ENCODE data around the gene ADAMTS6. TPM values are rescaled to one million over a fixed set of nuclear protein-coding genes. Genes with fewer than 3 reads are reported as not detected.

The ADAMTS6 gene
- total RNA-seq, 1 donor from 2014 or later, result 2.6 TPM

DNA sequence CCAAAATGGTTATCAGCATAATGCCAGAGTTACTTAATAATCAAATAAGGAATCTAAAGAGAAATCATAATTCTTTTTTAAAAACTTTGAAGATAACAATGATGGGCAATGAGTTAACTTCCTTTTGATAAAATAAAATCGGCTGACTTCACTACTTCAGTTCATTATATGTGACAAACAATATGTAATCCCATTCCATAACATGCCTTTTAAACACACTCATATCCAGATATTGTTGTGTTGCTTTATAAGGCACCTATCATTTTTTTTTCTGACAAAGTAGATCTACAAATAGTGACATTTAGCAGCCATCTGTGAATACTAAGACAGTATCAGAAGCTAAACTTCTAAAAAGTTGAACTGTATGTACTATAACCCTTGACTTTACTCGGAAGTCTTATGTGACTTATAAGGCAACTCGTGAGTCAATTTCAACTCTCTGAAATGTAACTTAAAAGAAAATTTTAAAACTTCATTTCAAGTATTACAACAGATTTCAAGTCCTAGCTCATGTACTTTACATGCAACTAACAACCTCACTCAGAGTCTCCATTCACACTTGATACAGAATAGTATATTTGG, 7.5 kb downstream of the ADAMTS6 start:
- H3K27ac ChIP-seq (ENCODE audit: low read depth, low read length), result no peak overlapping the region
- no peak overlapping the region for H3K4me3 ChIP-seq (ENCODE audit: low read length in 3 of 3)
- no peaks in the 10 kb centered on the region for H3K4me1 ChIP-seq (ENCODE audit: control insufficient read depth in 3 of 3, insufficient read depth in 3 of 3, low read length in 3 of 3)
- no peaks in the 10 kb centered on the region for H3K9me3 ChIP-seq (ENCODE audit: control insufficient read depth in 3 of 3, low read length in 3 of 3)
- H3K36me3 ChIP-seq (ENCODE audit: control insufficient read depth in 3 of 3, insufficient read depth in 3 of 3, low read length in 3 of 3), result no peaks in the 10 kb centered on the region
- H3K9ac ChIP-seq (ENCODE audit: low read depth in 1 of 3, low read length in 3 of 3), result no peak overlapping the region
- no peaks in the 10 kb centered on the region for H3K27me3 ChIP-seq (ENCODE audit: control insufficient read depth in 3 of 3, insufficient read depth in 3 of 3, low read length in 3 of 3)

GRCh38 chr5:65468633-65469032, 13.1 kb downstream of the ADAMTS6 start:
- H3K27me3 ChIP-seq (ENCODE audit: control insufficient read depth in 3 of 3, insufficient read depth in 3 of 3, low read length in 3 of 3), result no peaks in the 10 kb centered on the region
- H3K4me1 ChIP-seq (ENCODE audit: control insufficient read depth in 3 of 3, insufficient read depth in 3 of 3, low read length in 3 of 3), result no peaks in the 10 kb centered on the region
- no peak overlapping the region for H3K4me3 ChIP-seq (ENCODE audit: low read length in 3 of 3)
- H3K9me3 ChIP-seq (ENCODE audit: control insufficient read depth in 3 of 3, low read length in 3 of 3), result no peaks in the 10 kb centered on the region
- H3K27ac ChIP-seq (ENCODE audit: low read depth, low read length), result no peak overlapping the region
- no peak overlapping the region for H3K9ac ChIP-seq (ENCODE audit: low read depth in 1 of 3, low read length in 3 of 3)
- no peaks in the 10 kb centered on the region for H3K36me3 ChIP-seq (ENCODE audit: control insufficient read depth in 3 of 3, insufficient read depth in 3 of 3, low read length in 3 of 3)

DNA sequence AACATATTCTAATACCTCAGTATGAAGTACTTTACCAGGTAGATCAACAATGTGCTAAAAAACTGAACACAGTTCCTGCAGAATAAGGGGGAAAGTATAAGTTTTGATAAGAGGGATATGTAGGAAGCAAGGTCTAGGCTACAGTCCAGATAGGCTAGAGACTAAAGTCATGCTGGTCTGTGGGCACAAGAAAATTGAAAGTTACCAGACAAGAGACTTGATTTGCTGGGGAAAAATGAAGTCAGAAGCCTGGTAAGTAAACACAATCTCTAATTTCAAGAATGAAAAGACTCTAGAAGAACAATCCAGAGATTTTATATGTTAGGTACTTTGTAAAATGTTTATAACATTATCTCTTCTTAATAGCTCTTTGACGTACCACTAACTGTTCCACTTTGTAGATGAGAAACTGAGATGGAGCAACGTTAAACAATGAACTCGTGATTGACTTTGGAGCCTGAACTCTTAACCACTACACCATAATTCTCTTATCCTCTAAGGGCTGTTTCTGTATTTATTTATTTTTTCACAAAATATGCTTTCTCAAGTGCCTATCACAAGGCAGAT, 19.5 kb downstream of the ADAMTS6 start:
- H3K36me3 ChIP-seq (ENCODE audit: control insufficient read depth in 3 of 3, insufficient read depth in 3 of 3, low read length in 3 of 3), result no peaks in the 10 kb centered on the region
- no peak overlapping the region for H3K27ac ChIP-seq (ENCODE audit: low read depth, low read length)
- H3K9ac ChIP-seq (ENCODE audit: low read depth in 1 of 3, low read length in 3 of 3), result no peak overlapping the region
- H3K4me1 ChIP-seq (ENCODE audit: control insufficient read depth in 3 of 3, insufficient read depth in 3 of 3, low read length in 3 of 3), result no peaks in the 10 kb centered on the region
- no peaks in the 10 kb centered on the region for H3K9me3 ChIP-seq (ENCODE audit: control insufficient read depth in 3 of 3, low read length in 3 of 3)
- no peak overlapping the region for H3K4me3 ChIP-seq (ENCODE audit: low read length in 3 of 3)
- no peaks in the 10 kb centered on the region for H3K27me3 ChIP-seq (ENCODE audit: control insufficient read depth in 3 of 3, insufficient read depth in 3 of 3, low read length in 3 of 3)

GRCh38 chr5:65461490-65461889, 20.2 kb downstream of the ADAMTS6 start:
- no peak overlapping the region for H3K9ac ChIP-seq (ENCODE audit: low read depth in 1 of 3, low read length in 3 of 3)
- H3K4me3 ChIP-seq (ENCODE audit: low read length in 3 of 3), result no peak overlapping the region
- H3K36me3 ChIP-seq (ENCODE audit: control insufficient read depth in 3 of 3, insufficient read depth in 3 of 3, low read length in 3 of 3), result no peaks in the 10 kb centered on the region
- H3K9me3 ChIP-seq (ENCODE audit: control insufficient read depth in 3 of 3, low read length in 3 of 3), result no peaks in the 10 kb centered on the region
- H3K27ac ChIP-seq (ENCODE audit: low read depth, low read length), result no peak overlapping the region
- no peaks in the 10 kb centered on the region for H3K27me3 ChIP-seq (ENCODE audit: control insufficient read depth in 3 of 3, insufficient read depth in 3 of 3, low read length in 3 of 3)
- H3K4me1 ChIP-seq (ENCODE audit: control insufficient read depth in 3 of 3, insufficient read depth in 3 of 3, low read length in 3 of 3), result no peaks in the 10 kb centered on the region

DNA sequence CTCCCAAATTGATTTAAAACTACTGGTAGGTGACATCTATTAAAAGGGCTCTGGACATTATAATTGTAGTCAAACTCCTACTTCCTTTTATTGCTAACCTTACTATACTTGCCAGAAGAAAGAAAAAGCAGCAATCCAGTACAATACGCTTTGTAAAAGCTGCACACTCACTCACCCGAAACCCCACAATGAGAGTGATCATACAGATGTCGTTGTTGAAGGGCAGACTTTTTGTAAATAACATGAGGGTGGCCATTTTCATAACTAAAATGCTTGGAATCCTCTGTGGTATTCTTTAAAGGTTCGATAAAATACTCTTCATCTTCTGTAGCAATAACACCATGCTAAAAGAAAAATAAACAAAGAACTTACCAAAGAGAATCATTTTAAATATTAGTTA, 21.7 kb downstream of the ADAMTS6 start:
- Histone ChIP-seq H3K9me3 (ENCODE audit: control insufficient read depth in 3 of 3, low read length in 3 of 3) (no peaks in the 10 kb centered on the region), H3K4me1 (ENCODE audit: control insufficient read depth in 3 of 3, insufficient read depth in 3 of 3, low read length in 3 of 3) (no peaks in the 10 kb centered on the region), H3K4me3 (ENCODE audit: low read length in 3 of 3) (no peak overlapping the region), H3K27me3 (ENCODE audit: control insufficient read depth in 3 of 3, insufficient read depth in 3 of 3, low read length in 3 of 3) (no peaks in the 10 kb centered on the region), H3K27ac (ENCODE audit: low read depth, low read length) (no peak overlapping the region), H3K36me3 (ENCODE audit: control insufficient read depth in 3 of 3, insufficient read depth in 3 of 3, low read length in 3 of 3) (no peaks in the 10 kb centered on the region), H3K9ac (ENCODE audit: low read depth in 1 of 3, low read length in 3 of 3) (no peak overlapping the region)

- Histone ChIP-seq H3K9ac (ENCODE audit: low read depth in 1 of 3, low read length in 3 of 3) (no peak overlapping the region), H3K9me3 (ENCODE audit: control insufficient read depth in 3 of 3, low read length in 3 of 3) (no peaks in the 10 kb centered on the region), H3K27ac (ENCODE audit: low read depth, low read length) (no peak overlapping the region), H3K4me1 (ENCODE audit: control insufficient read depth in 3 of 3, insufficient read depth in 3 of 3, low read length in 3 of 3) (no peaks in the 10 kb centered on the region), H3K27me3 (ENCODE audit: control insufficient read depth in 3 of 3, insufficient read depth in 3 of 3, low read length in 3 of 3) (no peaks in the 10 kb centered on the region), H3K4me3 (ENCODE audit: low read length in 3 of 3) (no peak overlapping the region), H3K36me3 (ENCODE audit: control insufficient read depth in 3 of 3, insufficient read depth in 3 of 3, low read length in 3 of 3) (no peaks in the 10 kb centered on the region)
Measured at GRCh38 chr5:65455064-65455463, 26.7 kb downstream of the ADAMTS6 start.

- H3K27me3 ChIP-seq (ENCODE audit: control insufficient read depth in 3 of 3, insufficient read depth in 3 of 3, low read length in 3 of 3), result no peaks in the 10 kb centered on the region
- H3K4me3 ChIP-seq (ENCODE audit: low read length in 3 of 3), result no peak overlapping the region
- no peaks in the 10 kb centered on the region for H3K9me3 ChIP-seq (ENCODE audit: control insufficient read depth in 3 of 3, low read length in 3 of 3)
- H3K27ac ChIP-seq (ENCODE audit: low read depth, low read length), result no peak overlapping the region
- no peaks in the 10 kb centered on the region for H3K4me1 ChIP-seq (ENCODE audit: control insufficient read depth in 3 of 3, insufficient read depth in 3 of 3, low read length in 3 of 3)
- no peaks in the 10 kb centered on the region for H3K36me3 ChIP-seq (ENCODE audit: control insufficient read depth in 3 of 3, insufficient read depth in 3 of 3, low read length in 3 of 3)
- no peak overlapping the region for H3K9ac ChIP-seq (ENCODE audit: low read depth in 1 of 3, low read length in 3 of 3)
Measured at GRCh38 chr5:65451436-65451835, 30.3 kb downstream of the ADAMTS6 start.

- H3K9me3 ChIP-seq (ENCODE audit: control insufficient read depth in 3 of 3, low read length in 3 of 3), result no peaks in the 10 kb centered on the region
- H3K4me3 ChIP-seq (ENCODE audit: low read length in 3 of 3), result no peak overlapping the region
- H3K36me3 ChIP-seq (ENCODE audit: control insufficient read depth in 3 of 3, insufficient read depth in 3 of 3, low read length in 3 of 3), result no peaks in the 10 kb centered on the region
- no peak overlapping the region for H3K27ac ChIP-seq (ENCODE audit: low read depth, low read length)
- no peaks in the 10 kb centered on the region for H3K27me3 ChIP-seq (ENCODE audit: control insufficient read depth in 3 of 3, insufficient read depth in 3 of 3, low read length in 3 of 3)
- H3K4me1 ChIP-seq (ENCODE audit: control insufficient read depth in 3 of 3, insufficient read depth in 3 of 3, low read length in 3 of 3), result no peaks in the 10 kb centered on the region
- no peak overlapping the region for H3K9ac ChIP-seq (ENCODE audit: low read depth in 1 of 3, low read length in 3 of 3)
Measured at GRCh38 chr5:65446682-65447081, 35.0 kb downstream of the ADAMTS6 start.

GRCh38 chr5:65441800-65442199, 39.9 kb downstream of the ADAMTS6 start:
- H3K4me1 ChIP-seq (ENCODE audit: control insufficient read depth in 3 of 3, insufficient read depth in 3 of 3, low read length in 3 of 3), result no peaks in the 10 kb centered on the region

DNA sequence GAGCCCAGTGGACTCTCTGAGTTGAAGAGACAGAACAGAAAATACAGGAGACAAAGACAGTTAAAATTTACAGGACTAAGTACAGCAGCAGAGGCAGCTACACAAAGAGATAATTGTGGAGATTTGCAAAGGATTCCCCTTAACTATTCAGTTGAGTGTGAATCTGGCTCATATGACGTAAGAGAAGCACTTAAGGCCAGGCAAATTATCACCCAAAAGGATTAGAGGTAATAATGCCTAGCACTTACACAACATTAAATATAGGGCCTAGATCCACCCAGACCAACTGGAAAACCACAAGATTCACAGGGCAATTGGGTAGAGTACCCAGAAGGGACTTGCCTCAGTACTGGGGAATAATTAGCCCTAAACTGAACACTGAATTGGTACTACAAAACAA, 41.3 kb downstream of the ADAMTS6 start:
- no peak overlapping the region for H3K9ac ChIP-seq (ENCODE audit: low read depth in 1 of 3, low read length in 3 of 3)
- no peaks in the 10 kb centered on the region for H3K27me3 ChIP-seq (ENCODE audit: control insufficient read depth in 3 of 3, insufficient read depth in 3 of 3, low read length in 3 of 3)
- no peaks in the 10 kb centered on the region for H3K9me3 ChIP-seq (ENCODE audit: control insufficient read depth in 3 of 3, low read length in 3 of 3)

More at GRCh38 chr5:65441800-65442199, 39.9 kb downstream of the ADAMTS6 start:
- Histone ChIP-seq H3K9me3 (ENCODE audit: control insufficient read depth in 3 of 3, low read length in 3 of 3) (no peaks in the 10 kb centered on the region), H3K4me3 (ENCODE audit: low read length in 3 of 3) (no peak overlapping the region), H3K27me3 (ENCODE audit: control insufficient read depth in 3 of 3, insufficient read depth in 3 of 3, low read length in 3 of 3) (no peaks in the 10 kb centered on the region), H3K9ac (ENCODE audit: low read depth in 1 of 3, low read length in 3 of 3) (no peak overlapping the region), H3K27ac (ENCODE audit: low read depth, low read length) (no peak overlapping the region), H3K36me3 (ENCODE audit: control insufficient read depth in 3 of 3, insufficient read depth in 3 of 3, low read length in 3 of 3) (no peaks in the 10 kb centered on the region)

More for the DNA sequence above, 41.3 kb downstream of the ADAMTS6 start:
- Histone ChIP-seq H3K4me3 (ENCODE audit: low read length in 3 of 3) (no peak overlapping the region), H3K4me1 (ENCODE audit: control insufficient read depth in 3 of 3, insufficient read depth in 3 of 3, low read length in 3 of 3) (no peaks in the 10 kb centered on the region), H3K36me3 (ENCODE audit: control insufficient read depth in 3 of 3, insufficient read depth in 3 of 3, low read length in 3 of 3) (no peaks in the 10 kb centered on the region), H3K27ac (ENCODE audit: low read depth, low read length) (no peak overlapping the region)

Measured in skeletal muscle tissue (tissue), 4 donors.